Measurements from ENCODE around the gene AREG. TPM values are rescaled to one million over a fixed set of nuclear protein-coding genes. Genes with fewer than 3 reads are reported as not detected.

Gene AREG
- polyA plus RNA-seq, 2 of the 4 experiments (the other 2 are of a cell fraction): 52.2 to 187 TPM

DNA sequence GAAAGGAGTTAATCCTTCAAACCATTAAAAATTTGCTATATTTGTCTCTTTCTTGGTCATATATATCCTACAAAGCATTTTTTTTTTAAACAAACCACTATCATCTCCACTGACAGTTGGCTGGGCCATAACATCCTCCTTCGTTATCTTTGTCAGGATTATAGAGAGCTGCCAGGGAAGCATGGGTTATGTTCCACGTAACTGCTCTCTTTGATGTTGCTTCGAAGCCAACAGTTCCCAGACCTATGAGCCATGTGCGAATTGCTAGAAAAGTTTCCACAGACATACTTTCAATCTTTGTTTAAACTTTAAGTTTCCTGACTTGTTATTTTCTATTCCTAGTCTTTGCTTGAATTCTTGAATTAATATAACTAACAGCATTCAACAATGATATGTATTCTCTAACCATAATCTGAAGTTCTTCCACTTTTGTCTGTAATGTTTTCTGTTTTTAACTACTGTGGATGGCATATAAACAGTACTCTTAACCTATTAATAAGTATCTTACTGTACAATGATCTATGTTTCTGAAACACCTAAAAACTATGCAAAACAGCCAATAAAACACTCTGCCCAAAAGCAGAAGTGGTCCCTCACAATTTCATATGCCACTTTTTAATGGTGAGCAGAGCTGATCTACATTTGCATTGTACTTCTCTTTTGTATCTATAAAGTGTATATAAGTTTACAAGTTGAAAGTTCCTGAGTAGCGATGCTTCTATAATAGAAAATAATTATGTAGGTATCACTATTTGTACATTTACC is 42.1 kb upstream of the AREG start:
- no peak overlapping the region for H3K4me3 ChIP-seq
- H3K4me2 ChIP-seq: no peak overlapping the region
- no peak for TF ChIP-seq ZNF302 (CRISPR knock-in tag; IDR thresholded peaks at IDR 0.05)
- TF ChIP-seq EP300 (IDR thresholded peaks at IDR 0.05): no peak
- 97% methylated on average over 5 of the region's 5 CpGs for WGBS (ENCODE audit: missing lambda C conversion rate)
- no peak overlapping the region for H3K27ac ChIP-seq
- DNase-seq (ENCODE audit: low read depth in 1 of 2, low spot score in 1 of 2): no peak
- POLR2A ChIA-PET: no interaction called here
- CTCF ChIA-PET: no interaction called here
- ATAC-seq: no peak
- H3K9me3 ChIP-seq: no peaks in the 10 kb centered on the region
- 0 out of 3 replicates have a peak, but pooled peaks cover under 1% of the 10 kb centered on the region for H3K4me1 ChIP-seq
- FAIRE-seq: no peak

GRCh38 chr4:74407891-74408290 is 37.0 kb upstream of the AREG start:
- Histone ChIP-seq H3K27ac (no peak overlapping the region), H3K4me1 (no peaks in the 10 kb centered on the region), H3K4me2 (no peak overlapping the region), H3K4me3 (no peak overlapping the region), H3K9me3 (no peaks in the 10 kb centered on the region)
- ChIA-PET CTCF (no interaction called here), POLR2A (no interaction called here)
- FAIRE-seq: no peak
- DNase-seq (ENCODE audit: low read depth in 1 of 2, low spot score in 1 of 2): no peak
- no peak for ATAC-seq
- TF ChIP-seq HDAC2 (IDR thresholded peaks at IDR 0.05) (no peak), JUN (IDR thresholded peaks at IDR 0.05) (no peak), HMGXB4 (CRISPR knock-in tag; IDR thresholded peaks at IDR 0.05; ENCODE audit: borderline replicate concordance) (no peak), USF2 (IDR thresholded peaks at IDR 0.05) (no peak), TP53 (CRISPR knock-in tag; IDR thresholded peaks at IDR 0.05) (no peak), POLR2A (IDR thresholded peaks at IDR 0.05; ENCODE audit: low read length) (no peak), GATA3 (IDR thresholded peaks at IDR 0.05; ENCODE audit: borderline replicate concordance) (no peak), EHF (CRISPR knock-in tag; IDR thresholded peaks at IDR 0.05) (no peak), EP300 (IDR thresholded peaks at IDR 0.05) (no peak), EHMT2 (IDR thresholded peaks at IDR 0.05; ENCODE audit: low read depth) (no peak), ELK1 (IDR thresholded peaks at IDR 0.05; ENCODE audit: low read depth, low read length) (no peak), HOXB5 (CRISPR knock-in tag; IDR thresholded peaks at IDR 0.05) (no peak), FOSL2 (IDR thresholded peaks at IDR 0.05) (no peak), FOSL2 (CRISPR knock-in tag; IDR thresholded peaks at IDR 0.05) (no peak), JUNB (IDR thresholded peaks at IDR 0.05) (no peak)
- TF ChIP-seq, protein P1, sequence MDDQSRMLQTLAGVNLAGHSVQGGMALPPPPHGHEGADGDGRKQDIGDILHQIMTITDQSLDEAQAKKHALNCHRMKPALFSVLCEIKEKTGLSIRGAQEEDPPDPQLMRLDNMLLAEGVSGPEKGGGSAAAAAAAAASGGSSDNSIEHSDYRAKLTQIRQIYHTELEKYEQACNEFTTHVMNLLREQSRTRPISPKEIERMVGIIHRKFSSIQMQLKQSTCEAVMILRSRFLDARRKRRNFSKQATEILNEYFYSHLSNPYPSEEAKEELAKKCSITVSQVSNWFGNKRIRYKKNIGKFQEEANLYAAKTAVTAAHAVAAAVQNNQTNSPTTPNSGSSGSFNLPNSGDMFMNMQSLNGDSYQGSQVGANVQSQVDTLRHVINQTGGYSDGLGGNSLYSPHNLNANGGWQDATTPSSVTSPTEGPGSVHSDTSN (IDR thresholded peaks at IDR 0.05): no peak
- TF ChIP-seq, protein P2, sequence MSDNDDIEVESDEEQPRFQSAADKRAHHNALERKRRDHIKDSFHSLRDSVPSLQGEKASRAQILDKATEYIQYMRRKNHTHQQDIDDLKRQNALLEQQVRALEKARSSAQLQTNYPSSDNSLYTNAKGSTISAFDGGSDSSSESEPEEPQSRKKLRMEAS (IDR thresholded peaks at IDR 0.05): no peak

- ATAC-seq (no peak), DNase-seq (ENCODE audit: low read depth in 1 of 2, low spot score in 1 of 2) (no peak), FAIRE-seq (no peak)
- Histone ChIP-seq H3K9me3 (no peaks in the 10 kb centered on the region), H3K27ac (no peak overlapping the region), H3K4me2 (no peak overlapping the region), H3K4me3 (no peak overlapping the region), H3K4me1 (no peaks in the 10 kb centered on the region)
- TF ChIP-seq CHD2 (IDR thresholded peaks at IDR 0.05; ENCODE audit: low read length, partially characterized antibody) (no peak), HOXB5 (CRISPR knock-in tag; IDR thresholded peaks at IDR 0.05) (no peak), FOXS1 (CRISPR knock-in tag; IDR thresholded peaks at IDR 0.05) (no peak), KDM1A (IDR thresholded peaks at IDR 0.05; ENCODE audit: low read depth) (no peak), GATA3 (IDR thresholded peaks at IDR 0.05; ENCODE audit: borderline replicate concordance) (no peak), ESRRA (IDR thresholded peaks at IDR 0.05; ENCODE audit: borderline replicate concordance, low read length) (no peak), ZFP36 (IDR thresholded peaks at IDR 0.05; ENCODE audit: borderline replicate concordance, partially characterized antibody) (no peak), CEBPB (IDR thresholded peaks at IDR 0.05) (no peak)
- TF ChIP-seq, protein P3, sequence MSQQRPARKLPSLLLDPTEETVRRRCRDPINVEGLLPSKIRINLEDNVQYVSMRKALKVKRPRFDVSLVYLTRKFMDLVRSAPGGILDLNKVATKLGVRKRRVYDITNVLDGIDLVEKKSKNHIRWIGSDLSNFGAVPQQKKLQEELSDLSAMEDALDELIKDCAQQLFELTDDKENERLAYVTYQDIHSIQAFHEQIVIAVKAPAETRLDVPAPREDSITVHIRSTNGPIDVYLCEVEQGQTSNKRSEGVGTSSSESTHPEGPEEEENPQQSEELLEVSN (IDR thresholded peaks at IDR 0.05; ENCODE audit: borderline replicate concordance, low read depth): no peak
- ChIA-PET CTCF (no interaction called here), POLR2A (no interaction called here)
- WGBS (ENCODE audit: missing lambda C conversion rate): 86% methylated on average over 3 of the region's 3 CpGs
Measured at GRCh38 chr4:74408639-74409038, 36.3 kb upstream of the AREG start.

Data from A549 (cell line).